Heart right ventricle (tissue), 16 donors: ENCODE results near the gene ANKRD6. TPM values are rescaled to one million over a fixed set of nuclear protein-coding genes. Genes with fewer than 3 reads are reported as not detected.

Source experiments
- ATAC-seq, 8 donors: fragments of 200-7000 bp; cut with Tn5 transposase; one replicate each; pipeline ENCODE4 v1.9.1; 2020; ENCODE audit warnings: mild to moderate bottlenecking in 8 of 8, moderate library complexity in 8 of 8, moderate number of reproducible peaks in 1 of 8
- DNase-seq, 2 donors: peaks; one replicate each; pipeline ENCODE4 v3.0.0-alpha.2; 2020
- H3K27ac ChIP-seq, 10 donors: fragments of 200-600 bp; sonication (generic) in 2 of 10; one replicate each; pipeline versions ENCODE4 v1.5.0 to v1.8.0; 2020 to 2022; ENCODE audit warnings: mild to moderate bottlenecking in 3 of 10
- H3K27me3 ChIP-seq, 7 donors: fragments of 200-600 bp; one replicate each; pipeline ENCODE4 v1.8.0; 2021 to 2022; ENCODE audit warnings: mild to moderate bottlenecking in 2 of 7
- H3K36me3 ChIP-seq, 9 donors: fragments of 200-600 bp; sonication (generic) in 1 of 9; one replicate each; pipeline versions ENCODE4 v1.5.0 to v1.8.0; 2020 to 2022; ENCODE audit warnings: mild to moderate bottlenecking in 2 of 9
- H3K4me1 ChIP-seq, 9 donors: fragments of 200-600 bp; sonication (generic) in 1 of 9; one replicate each; pipeline versions ENCODE4 v1.5.0 to v1.8.0; 2020 to 2022; ENCODE audit warnings: mild to moderate bottlenecking in 4 of 9
- H3K4me3 ChIP-seq, 10 donors: fragments of 200-600 bp; sonication (generic) in 2 of 10; one replicate each; pipeline versions ENCODE4 v1.5.0 to v1.8.0; 2020 to 2022; ENCODE audit warnings: mild to moderate bottlenecking in 7 of 10, moderate library complexity in 2 of 10
- H3K9me3 ChIP-seq, 11 donors: fragments of 200-600 bp in 10 of 11; sonication (generic) in 2 of 11; one replicate each; pipeline versions ENCODE4 v1.5.0 to v1.8.0; 2013 to 2022; ENCODE audit warnings: mild to moderate bottlenecking in 2 of 11, control low read depth in 1 of 11, moderate library complexity in 1 of 11
- WGBS, 2 donors: extraction: QIAGEN DNeasy Blood & Tissue Kit; methylation state at CpG; one replicate each; pipeline ENCODE4 v1.1.7; 2013; ENCODE audit warnings: inconsistent platforms in 1 of 2; 5-methylcytosine and 5-hydroxymethylcytosine counted together
- intact Hi-C, 10 donors: fragments of 100-400 bp; cut with DNase I; formaldehyde crosslinking; loops; one replicate each; pipeline versions ENCODE4 v1.11.1 to v1.14.2; 2022
- polyA plus RNA-seq, 2 donors: library from polyadenylated mRNA; stranded (reverse); fragments of 200-250 nt; gene quantifications; one replicate each; pipeline ENCODE4 v1.2.3, GENCODE V29; 2013
- total RNA-seq, 10 donors: library from RNA; stranded (reverse); fragmentation: NEBNext Ultra II Directional in 3 of 10; extraction: Animal tissue kit (Norgen Biotek cat#: 25700) in 3 of 10; gene quantifications; one replicate each; pipeline versions ENCODE4 v1.2.1 to v1.2.4, GENCODE V29; 2021 to 2023
- TF ChIP-seq, protein P1 (sequence below), 9 donors: fragments of 200-600 bp; sonication (generic) in 2 of 9; IDR thresholded peaks; one replicate each; pipeline versions ENCODE4 v1.5.0 to v1.8.0; 2021 to 2022; ENCODE audit warnings: antibody characterized with exemption in 9 of 9, mild to moderate bottlenecking in 5 of 9, moderate library complexity in 1 of 9
- donor health status: Arrhythmogenic right ventricular cardiomyopathy.
- donor health status: ischemic (EF 13 %, LVEDD 7.1; RV severe dilation, severe dysfunction).
- donor health status: healthy with polysubstance abuse.
- donor health status: DM: no; HTN: yes; CAD: no.
- donor health status: DM: no; HTN: no; CAD: no.
- donor health status: ischemic (EF 25% LVEDD 6.9; RV normal size, moderate dysfunction).
- donor health status: ischemic (EF 25% LVEDD 5.7; RV mildly dilated, moderate dysfunction).
- donor health status: healthy.
- donor health status: DM: yes; HTN: yes; CAD: no.
- donor health status: Ischemic cardiomyopathy.
- donor health status: ischemic (EF 35%, LVEDD 5.7; RV mildly dilated, moderate dysfunction).
- donor health status: nonischemic (EF 11% LVEDD 7.7; RV severe dilation, severe dysfunction).
- donor health status: DM: yes; HTN: yes; CAD: no.
- donor health status: PGD.
- donor health status: ischemic (EF 29% LVEDD 5.4; RV normal size, mild dysfunction).
- donor health status: nonischemic (EF 23%, LVEDD 6.1; RV moderate dilation, normal function).

The ANKRD6 gene
- total and polyA plus RNA-seq, 12 donors: 2.0 to 18.2 (median 9.6) TPM

DNA sequence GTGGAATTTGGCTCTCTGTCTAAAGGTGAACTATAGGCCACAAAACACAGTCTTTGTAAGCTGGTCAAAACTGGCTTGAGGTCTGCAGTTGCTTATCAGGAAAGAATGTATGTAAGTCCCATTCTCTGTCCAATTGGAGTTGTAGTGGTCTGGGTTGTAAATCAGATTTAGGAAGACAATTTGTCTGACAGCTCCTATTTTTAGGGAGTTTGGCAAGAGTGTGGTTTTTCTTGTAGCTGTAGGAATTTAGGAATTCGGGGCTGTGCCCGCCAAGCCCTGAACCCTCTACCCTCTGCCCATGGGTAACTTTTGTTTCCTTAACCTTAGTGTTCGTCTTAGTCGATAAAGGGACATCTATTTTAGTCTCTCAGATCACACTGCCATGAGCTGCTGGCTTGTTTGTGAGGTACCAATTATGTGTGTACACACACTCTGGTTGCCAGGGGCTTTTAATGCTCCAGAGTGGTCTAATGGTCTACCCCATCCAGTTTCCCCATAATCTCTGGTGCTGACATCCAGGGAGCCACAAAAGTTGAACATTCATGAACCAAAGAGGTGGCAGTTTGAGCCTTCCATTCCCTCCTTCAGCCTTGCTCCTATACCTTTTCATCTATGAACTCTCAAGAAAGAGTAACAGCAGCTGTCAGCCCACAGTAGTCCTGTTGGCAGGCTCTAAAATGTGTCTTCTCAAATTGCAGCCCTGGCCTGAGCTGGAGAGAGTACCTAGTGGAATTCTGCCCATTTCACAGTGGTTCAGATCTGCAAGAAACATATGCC is 93.0 kb downstream of the ANKRD6 start:
- no peak overlapping the region for H3K27ac ChIP-seq
- DNase-seq (no peak), ATAC-seq (peak in 3 of 8 donors; percentile 35 to 63 (median 51))
- intact Hi-C loops: no loop called here
- H3K36me3 ChIP-seq: no peaks in the 10 kb centered on the region
- WGBS, 2 donors: 55 to 73% methylated on average over 4 of the region's 4 CpGs
- TF ChIP-seq, protein P1, sequence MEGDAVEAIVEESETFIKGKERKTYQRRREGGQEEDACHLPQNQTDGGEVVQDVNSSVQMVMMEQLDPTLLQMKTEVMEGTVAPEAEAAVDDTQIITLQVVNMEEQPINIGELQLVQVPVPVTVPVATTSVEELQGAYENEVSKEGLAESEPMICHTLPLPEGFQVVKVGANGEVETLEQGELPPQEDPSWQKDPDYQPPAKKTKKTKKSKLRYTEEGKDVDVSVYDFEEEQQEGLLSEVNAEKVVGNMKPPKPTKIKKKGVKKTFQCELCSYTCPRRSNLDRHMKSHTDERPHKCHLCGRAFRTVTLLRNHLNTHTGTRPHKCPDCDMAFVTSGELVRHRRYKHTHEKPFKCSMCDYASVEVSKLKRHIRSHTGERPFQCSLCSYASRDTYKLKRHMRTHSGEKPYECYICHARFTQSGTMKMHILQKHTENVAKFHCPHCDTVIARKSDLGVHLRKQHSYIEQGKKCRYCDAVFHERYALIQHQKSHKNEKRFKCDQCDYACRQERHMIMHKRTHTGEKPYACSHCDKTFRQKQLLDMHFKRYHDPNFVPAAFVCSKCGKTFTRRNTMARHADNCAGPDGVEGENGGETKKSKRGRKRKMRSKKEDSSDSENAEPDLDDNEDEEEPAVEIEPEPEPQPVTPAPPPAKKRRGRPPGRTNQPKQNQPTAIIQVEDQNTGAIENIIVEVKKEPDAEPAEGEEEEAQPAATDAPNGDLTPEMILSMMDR (IDR thresholded peaks at IDR 0.05): no peak
- no peaks in the 10 kb centered on the region for H3K27me3 ChIP-seq
- peaks cover 0 to 21% (median 0%) of the 10 kb centered on the region in 9 donors for H3K4me1 ChIP-seq
- H3K9me3 ChIP-seq: no peaks in the 10 kb centered on the region
- H3K4me3 ChIP-seq: no peak overlapping the region

DNA sequence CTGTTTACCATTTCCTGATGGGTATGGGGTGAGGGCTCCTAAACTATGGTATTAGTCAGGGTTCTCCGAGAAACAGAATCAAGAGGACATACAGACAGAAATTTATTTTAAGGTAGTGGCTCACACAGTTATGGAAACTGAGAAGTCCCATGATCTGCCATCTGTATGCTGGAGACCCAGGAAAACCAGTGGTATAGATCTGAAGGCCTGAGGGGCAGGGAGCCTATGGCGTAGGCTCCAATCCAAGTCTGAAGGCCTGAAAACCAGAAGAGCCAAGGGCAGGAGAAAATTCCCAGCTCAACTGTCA is 93.6 kb downstream of the ANKRD6 start:
- Histone ChIP-seq H3K27me3 (no peaks in the 10 kb centered on the region), H3K4me1 (peaks cover 0 to 25% (median 3%) of the 10 kb centered on the region in 9 donors), H3K36me3 (no peaks in the 10 kb centered on the region), H3K27ac (no peak overlapping the region), H3K4me3 (no peak overlapping the region), H3K9me3 (no peaks in the 10 kb centered on the region)
- WGBS, 2 donors: 97 to 100% methylated on average over 2 of the region's 2 CpGs
- intact Hi-C loops: no loop called here
- ATAC-seq (no peak), DNase-seq (no peak)
- TF ChIP-seq, protein P1 (IDR thresholded peaks at IDR 0.05): no peak

DNA sequence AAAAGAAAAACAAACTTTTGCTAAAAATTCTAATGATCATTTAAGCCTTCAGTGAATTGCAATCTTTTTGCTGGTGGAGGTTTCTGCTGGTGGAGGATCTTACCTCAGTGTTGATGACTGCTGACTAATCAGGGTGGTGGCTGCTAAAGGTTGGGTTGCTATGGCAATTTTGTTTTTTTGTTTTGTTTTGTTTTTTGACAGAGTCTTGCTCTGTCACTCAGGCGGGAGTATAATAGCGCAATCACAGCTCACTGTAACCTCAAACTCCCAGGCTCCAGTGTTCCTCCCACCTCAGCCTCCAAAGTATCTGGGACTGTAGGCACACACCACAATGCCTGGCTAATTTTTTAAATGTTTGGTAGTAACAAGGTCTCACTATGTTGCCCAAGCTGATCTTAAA is 94.7 kb downstream of the ANKRD6 start:
- intact Hi-C loops: no loop called here

DNA sequence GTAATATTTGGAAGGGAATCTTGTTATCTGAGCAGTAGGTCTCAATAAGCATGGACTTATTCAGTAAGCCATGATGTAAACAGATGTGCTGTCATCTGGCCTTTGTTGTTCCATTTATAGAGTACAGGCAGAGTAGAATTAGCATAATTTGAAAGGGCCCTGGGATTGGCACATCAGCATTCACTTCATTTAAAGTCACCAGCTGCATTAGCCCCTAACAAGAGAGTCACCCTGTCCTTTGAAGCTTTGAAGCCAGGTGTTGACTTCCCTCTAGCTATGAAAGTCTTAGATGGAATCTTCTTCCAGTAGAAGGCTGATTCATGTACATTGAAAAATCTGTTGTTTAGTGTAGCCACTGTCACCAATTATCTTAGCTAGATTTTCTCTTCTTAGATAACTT is 95.9 kb downstream of the ANKRD6 start:
- intact Hi-C loops: no loop called here
- Histone ChIP-seq H3K27me3 (no peaks in the 10 kb centered on the region), H3K36me3 (no peaks in the 10 kb centered on the region), H3K27ac (no peak overlapping the region), H3K4me1 (peaks cover 0 to 21% (median 3%) of the 10 kb centered on the region in 9 donors), H3K4me3 (no peak overlapping the region), H3K9me3 (no peaks in the 10 kb centered on the region)
- ATAC-seq (no peak), DNase-seq (no peak)
- TF ChIP-seq, protein P1 (IDR thresholded peaks at IDR 0.05): no peak

More for the DNA sequence above, 94.7 kb downstream of the ANKRD6 start:
- no peaks in the 10 kb centered on the region for H3K9me3 ChIP-seq
- WGBS, 2 donors: 90 to 91% methylated on average over 2 of the region's 2 CpGs
- no peaks in the 10 kb centered on the region for H3K36me3 ChIP-seq
- H3K4me1 ChIP-seq: peaks cover 0 to 26% (median 3%) of the 10 kb centered on the region in 9 donors
- DNase-seq (no peak), ATAC-seq (no peak)
- H3K27me3 ChIP-seq: no peaks in the 10 kb centered on the region
- no peak overlapping the region for H3K4me3 ChIP-seq
- TF ChIP-seq, protein P1 (IDR thresholded peaks at IDR 0.05): no peak
- no peak overlapping the region for H3K27ac ChIP-seq
